HG02610 (cell line): ENCODE data around the gene HOTAIR.

ENCODE experiments used
- ATAC-seq: cut with Tn5 transposase; IDR thresholded peaks from one replicate; pipeline ENCODE4 v1.9.1; 2021; ENCODE audit warnings: mild to moderate bottlenecking, moderate library complexity; ENCODE audit not compliant: unreplicated experiment

HOTAIR gene

DNA sequence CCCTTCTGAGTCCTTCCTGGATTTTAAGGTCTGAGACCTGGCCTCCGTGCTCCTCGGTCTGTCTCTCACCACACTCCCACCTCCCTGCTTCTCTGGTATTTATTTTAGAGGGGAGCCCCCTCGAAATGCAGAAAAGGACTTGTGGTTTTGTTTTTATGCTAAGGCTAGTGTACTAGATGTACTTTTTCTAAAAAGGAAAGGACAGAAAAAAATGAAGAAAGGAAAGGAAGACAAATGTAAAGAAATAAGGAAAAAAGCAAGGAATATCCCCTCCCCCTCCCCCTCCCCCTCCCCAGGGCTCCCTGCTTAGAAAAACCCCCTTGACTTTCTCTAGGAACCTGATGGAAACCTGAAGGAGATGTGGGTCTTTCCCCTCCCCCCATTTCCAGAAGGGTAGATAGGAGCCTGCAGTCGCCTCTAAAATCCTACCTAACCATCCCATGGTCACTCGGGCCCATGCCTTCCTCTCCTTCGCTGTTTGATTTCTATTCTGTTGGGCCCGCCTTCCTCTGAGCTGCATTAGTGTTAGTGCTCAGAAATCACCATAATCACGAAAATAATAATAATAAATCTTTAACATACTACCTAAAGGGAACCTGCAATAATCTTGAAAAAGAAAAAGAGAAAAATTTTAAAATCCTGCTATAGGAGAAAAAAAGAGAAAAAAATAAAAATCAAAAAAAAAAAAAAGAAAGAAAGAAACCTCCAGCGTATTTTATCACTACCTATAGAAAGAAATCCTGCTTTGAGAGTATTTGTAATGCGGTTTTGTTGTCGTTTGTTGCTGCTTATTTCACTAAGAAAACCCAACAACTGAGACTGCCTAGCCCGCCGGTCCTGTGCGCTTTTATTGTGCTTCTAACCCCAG is 37.1 kb upstream of the HOTAIR start:
- ATAC-seq = no peak

DNA sequence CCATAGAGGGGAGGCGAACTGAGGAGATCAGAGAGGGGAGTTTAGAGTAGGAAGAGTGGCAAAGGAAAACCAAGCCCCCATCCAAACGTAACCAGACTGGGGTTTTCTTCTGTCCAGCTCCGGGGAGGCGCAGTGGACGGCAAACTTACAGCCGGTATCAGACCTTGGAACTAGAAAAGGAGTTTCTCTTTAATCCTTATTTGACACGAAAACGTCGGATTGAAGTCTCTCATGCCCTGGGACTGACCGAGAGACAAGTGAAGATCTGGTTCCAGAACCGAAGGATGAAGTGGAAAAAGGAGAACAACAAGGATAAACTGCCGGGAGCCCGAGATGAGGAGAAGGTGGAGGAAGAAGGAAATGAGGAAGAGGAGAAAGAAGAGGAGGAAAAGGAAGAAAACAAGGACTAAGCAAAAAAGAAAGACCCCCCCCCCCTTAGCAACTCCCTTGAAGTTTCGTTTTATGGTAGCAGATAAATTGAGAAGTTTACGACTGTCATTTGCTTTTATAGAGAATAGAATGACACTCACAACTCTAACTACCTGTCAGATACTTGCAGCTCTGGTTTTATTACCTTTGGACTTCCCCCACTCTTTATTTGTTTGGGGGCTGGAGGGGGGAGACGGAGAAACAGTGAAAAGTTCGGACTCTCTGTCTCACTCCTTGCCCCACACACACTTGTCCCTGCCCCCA is 36.4 kb upstream of the HOTAIR start:
- ATAC-seq = no peak

DNA sequence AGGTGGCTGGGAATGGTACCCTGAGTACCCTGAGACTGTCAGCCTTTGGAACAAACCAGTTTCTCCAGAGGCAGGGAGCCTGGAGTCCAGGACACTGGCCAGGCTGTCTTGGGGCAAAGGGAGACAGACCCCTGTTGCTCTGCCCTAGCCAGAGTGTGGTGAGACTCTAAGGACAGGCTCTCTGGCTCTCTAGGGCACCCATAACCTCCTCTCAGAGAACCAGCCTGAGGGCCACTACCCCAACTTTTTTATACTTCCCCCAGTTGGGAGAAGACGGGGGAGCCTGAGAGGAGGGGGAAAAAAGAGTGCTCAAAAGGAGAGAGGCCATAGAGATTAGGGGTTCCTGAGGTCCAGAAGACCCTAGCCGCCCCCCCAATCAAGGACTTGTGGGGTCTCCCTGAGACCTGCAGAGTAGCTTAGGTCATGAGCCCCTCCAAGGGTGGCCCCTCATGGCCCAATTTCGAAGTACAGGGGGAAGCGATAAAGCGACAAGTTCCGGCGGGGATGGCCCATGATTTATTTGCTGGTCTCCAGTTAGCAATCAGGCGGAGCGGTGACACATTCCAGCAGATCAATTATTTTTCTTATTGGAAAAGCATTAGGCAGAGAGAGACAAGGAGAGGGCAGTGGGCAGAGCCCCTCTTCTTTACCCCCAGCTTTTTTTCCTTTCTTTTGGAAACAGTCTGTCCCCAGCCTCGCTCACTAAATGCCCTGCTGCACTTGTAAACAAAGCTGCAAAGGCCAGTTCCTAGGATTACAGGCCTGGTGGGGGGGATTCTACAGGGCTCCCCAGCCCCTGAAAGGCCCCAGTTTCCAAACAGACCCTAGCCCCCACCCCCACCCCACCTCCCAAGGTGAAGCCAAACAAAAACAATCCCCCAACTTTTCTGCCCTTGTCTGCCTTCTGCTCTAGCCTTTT is 35.6 kb upstream of the HOTAIR start:
- ATAC-seq = no peak

DNA sequence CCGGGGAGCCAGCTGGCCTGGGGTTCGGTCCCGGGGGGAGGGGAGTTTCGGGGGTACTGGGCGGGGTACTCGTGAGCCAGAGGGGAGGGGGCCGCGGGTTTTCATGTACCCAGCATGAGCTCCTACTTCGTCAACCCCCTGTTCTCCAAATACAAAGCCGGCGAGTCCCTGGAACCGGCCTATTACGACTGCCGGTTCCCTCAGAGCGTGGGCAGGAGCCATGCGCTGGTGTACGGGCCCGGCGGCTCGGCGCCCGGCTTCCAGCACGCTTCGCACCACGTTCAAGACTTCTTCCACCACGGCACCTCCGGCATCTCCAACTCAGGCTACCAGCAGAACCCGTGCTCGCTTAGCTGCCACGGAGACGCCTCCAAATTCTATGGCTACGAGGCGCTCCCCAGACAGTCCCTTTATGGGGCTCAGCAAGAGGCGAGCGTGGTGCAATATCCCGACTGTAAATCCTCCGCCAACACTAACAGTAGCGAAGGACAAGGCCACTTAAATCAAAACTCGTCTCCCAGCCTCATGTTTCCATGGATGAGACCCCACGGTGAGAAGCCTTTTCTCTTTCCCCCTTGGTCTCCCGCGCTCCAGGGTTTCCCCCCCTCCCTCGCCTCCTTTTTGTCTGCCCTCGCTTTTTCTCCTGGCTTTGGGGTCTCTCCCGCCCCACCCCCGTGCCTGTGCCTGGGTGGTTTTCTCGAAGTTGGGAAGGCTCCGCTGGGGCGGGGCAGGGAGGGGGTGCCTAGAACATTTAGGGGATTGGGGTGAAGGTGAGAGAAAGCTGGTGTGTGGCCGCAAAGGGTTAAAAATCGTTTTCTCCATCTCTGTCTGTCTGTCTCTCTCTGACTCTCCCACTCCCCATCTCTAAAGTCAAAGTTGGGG is 34.7 kb upstream of the HOTAIR start:
- no peak for ATAC-seq

DNA sequence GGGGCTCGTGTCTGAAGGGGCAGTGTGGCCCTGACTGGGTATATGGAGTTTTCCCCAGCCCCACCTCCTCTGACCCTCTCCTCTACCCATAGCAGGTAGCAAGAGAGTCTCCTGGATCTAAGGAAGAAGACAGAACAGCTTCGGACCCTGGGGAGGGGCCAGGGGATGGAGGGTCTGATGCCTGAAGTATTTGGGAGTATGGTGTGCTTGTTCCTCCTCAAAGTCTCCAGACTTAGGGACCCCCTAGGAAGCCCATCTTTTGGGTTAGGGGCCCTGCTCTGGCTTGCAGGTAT is 33.5 kb upstream of the HOTAIR start:
- no peak for ATAC-seq

DNA sequence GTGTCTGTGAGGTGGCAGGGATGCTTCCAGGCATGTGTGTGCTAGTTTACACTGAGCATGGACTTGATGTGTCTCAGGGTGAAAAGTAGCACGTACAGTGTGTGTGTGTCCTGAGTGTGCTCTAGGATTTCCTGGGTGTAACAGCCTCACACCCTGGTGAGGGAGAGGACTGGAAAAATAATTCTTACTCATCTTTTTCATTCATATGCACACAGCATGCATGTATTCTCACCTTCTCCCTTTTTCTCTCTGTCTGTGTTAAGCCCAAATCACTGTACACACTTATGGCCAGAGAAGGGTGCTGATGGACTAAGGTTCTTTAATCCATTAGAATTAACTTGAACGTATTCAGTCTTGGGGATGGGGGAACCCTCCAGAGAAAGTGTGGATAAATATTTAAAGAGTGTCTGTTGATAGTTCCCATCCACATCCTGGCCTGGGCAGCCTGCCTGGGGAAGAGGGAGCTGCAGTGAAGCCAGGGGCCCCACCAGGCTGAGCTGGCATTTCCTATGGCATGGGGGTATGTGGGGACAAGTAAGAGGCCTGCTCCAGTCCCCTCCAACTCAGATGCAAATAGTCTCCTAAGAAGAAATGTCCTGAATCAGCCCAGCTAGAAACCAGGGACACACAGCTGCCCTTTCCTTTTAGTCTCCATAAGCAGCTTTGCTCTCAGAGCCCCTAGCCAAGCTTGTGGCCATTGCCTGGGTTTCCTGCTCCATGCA is 32.9 kb upstream of the HOTAIR start:
- no peak for ATAC-seq

DNA sequence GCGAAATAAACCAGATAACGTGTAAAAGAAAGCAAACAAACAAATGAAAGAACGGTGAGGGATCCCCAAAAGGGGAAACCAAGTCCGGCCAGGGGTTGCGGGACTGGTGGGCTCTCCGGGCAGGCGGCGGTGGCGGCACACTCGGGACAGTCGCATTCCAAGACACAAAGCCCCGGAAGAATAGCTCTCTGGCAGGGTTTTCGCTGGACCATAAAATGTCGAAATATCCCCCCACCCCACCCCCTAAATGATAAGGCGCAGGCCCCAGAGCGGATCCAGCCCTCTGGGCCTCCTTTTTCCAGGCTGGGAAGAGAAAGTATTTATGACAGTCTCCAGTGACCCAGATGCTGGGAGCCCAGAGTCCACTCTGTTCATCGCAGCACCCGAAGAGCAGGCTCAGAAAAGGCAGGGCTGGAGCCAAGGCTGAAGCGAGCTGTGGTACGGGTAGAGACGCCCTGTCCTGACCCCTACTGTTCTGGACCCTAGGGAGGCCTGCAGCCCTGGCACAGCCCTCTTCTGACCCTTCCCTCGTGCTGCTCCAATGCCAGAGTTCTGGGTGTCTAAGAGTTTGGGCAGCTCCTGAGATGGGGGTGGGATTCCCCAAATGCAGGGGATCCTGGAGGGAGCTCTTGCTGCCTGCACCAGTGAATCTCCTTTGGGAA is 31.9 kb upstream of the HOTAIR start:
- ATAC-seq = no peak

DNA sequence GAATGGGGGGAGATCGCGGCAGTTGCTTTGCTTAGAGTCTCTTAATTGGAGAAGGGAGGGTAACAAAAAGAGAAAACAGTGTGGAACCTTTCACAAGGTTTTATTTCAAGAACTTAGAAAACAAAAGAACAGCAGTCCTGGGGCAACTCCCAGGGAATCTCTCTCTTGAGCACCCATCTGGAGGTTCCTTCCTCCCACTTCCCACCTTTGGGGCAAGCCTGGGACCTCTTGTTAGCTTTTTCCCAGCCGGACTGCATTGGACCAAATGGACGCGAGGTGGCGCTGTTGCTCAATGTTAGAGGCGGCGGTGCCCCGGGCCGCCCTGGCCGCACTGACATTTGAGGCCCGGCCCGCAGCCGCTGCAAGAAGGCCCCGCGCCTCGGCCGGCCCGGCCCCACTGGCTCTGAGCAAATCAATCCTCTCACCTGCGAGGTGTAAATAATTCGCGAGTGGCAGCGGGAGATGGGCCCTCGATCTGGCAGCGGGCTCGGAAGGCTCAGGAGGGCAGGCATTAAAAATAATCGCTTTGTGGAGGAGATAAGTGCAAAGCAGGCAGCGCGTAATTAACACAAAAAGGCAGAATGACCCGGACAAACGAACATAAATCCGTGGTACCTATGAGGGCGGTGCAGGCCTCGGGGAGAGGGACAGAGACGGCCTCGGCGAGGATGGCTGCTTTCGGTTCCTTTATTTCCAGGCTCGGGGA is 31.3 kb upstream of the HOTAIR start:
- no peak for ATAC-seq

DNA sequence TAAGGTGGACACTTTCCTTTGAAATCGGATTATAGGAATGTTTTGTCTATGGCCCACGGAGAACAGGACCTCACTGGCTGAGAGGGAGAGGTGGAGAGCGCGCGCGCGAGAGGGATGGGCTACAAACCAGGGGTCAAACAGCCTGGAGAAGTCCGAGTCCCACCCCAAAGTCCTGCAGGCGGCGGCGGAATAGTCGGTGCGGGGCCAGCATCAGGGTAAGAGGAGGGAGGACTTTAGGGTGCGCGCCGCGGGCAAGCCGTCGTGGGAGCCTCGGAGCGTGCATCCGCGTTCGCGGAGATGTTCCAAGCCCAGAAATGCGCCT is 30.7 kb upstream of the HOTAIR start:
- ATAC-seq = no peak

DNA sequence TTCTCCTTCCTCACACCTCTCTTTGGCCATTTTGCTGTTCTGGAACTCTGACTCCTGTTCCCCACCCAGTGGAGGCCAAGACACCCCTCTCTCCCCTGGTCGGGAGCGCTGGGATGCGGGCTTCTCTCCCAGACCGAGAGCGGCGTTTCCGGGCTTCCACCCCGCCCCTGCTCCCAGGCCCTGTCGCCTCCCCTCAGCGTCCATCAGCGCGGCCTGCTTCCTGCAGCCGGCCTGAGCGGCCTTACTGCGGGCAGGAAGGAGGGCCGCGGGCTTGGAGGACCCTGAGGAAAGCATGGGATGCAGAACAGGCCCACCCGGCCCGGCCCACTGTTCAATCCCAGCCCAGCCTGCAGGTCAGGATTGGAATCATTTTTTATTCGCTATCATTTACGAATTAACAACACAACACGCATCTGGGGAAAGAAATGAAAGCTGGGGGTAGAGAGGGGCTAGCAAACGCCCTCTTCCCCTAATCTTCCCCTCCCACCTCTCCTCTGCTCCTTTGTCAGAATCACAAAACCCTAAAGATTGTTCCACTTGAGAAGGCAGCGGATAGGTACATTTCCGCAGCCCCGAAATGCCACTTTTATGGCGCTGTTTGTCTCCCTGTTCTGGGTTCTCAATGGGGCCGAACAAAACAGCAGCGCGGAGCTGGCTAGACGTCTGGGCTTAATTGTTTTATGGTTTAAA is 30.2 kb upstream of the HOTAIR start:
- ATAC-seq = no peak

DNA sequence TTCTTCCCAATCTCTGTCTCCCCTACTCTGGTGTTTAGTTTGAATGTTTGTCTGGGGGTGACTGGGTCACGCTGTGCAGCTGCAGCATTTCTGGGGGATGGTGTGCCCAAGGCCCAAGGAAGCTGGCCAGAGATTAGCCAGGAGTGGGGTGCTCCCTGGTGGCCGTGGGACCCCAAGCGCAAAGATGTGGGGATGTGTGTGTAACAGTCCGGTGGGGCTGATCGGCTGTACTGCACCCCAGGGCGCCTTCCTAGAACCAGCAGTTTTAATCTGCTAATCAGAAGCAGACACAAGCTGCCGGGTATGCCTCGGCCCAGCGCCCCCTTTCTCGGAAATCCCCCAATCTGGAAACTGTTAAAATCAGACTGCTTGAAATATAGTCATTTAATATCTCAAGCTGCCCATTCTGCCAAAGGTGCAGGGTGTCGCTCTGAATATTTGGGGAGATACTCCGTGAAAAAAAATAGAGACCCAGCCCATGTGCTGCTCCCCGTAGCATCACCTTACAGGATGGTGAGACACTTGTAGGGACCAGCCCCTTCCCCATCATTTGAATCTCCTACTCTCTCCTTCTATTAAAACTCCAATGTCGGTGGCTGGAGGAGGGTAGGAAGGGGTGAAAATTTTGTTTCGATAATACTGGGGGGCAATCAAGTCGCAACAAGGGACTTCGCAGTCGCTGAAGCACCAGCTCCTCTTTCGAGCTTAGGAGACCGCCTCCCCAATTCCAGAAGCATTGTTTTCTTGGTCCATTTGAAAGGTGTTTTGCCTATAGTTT is 29.5 kb upstream of the HOTAIR start:
- no peak for ATAC-seq

DNA sequence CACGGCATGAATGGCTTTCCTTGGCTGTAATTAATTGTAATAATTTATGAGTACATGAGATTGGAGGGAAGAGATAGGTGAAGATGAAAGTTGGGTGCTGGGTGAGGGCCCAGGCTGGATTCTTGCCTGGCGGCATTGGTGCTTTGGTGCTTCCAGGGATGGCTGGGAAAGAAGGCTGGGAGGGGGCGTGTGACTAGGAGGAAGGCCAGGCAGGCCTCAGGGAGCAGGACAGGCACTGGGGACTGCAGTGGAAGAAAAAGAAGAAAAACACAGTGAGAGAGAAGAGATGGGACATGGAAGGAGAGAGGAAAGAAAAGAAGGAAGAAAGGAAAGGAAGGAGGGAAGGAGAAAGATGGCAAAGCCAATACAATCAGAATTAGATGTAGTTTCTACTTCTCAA is 28.9 kb upstream of the HOTAIR start:
- ATAC-seq = no peak

DNA sequence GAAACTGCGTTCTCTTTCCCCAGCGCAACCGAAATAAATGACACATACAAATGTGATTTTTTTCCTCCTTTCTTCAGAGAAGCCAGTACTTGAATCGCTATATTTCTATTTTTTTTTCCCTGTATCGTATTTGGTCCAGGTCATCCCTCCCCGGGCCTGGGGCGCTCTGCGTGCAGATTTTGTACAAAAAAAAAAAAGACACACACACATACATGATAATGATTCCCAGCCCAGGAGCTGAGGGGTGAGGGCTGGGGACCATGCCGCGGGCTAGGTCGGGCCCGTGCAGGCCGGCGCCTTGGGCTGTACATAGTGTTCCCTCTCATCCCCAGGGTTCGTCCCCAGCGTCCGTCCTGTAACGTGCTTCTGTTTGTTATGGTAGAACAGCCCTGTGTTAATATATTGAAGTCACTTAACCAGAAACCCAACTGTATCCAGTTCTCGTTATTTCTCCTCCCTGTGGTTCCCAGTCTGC is 28.2 kb upstream of the HOTAIR start:
- ATAC-seq = no peak

DNA sequence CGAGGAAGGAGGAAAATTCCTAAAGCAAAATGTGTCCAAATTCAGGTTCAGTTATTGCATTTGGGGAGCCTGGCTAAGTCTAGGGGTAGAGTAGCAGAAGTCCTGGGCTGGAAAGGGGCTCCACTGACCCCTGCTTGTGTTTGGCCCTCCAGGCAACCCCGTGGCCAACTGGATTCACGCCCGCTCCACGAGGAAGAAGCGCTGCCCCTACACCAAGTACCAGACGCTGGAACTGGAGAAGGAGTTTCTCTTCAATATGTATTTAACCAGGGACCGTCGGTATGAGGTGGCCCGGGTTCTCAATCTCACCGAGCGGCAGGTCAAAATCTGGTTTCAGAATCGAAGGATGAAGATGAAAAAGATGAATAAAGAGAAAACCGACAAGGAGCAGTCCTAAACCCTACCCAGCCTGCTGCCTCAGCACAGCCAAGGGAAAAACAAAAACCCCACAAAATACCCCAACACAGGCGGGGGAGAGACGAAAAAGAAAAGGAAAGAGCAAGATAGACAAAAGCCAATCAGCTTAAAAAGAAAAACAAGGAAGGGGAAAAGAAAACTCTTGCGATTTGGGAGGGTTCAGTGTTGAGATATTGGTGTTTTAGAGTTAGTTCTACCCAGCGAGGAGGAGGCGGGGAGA is 27.6 kb upstream of the HOTAIR start:
- ATAC-seq = no peak

DNA sequence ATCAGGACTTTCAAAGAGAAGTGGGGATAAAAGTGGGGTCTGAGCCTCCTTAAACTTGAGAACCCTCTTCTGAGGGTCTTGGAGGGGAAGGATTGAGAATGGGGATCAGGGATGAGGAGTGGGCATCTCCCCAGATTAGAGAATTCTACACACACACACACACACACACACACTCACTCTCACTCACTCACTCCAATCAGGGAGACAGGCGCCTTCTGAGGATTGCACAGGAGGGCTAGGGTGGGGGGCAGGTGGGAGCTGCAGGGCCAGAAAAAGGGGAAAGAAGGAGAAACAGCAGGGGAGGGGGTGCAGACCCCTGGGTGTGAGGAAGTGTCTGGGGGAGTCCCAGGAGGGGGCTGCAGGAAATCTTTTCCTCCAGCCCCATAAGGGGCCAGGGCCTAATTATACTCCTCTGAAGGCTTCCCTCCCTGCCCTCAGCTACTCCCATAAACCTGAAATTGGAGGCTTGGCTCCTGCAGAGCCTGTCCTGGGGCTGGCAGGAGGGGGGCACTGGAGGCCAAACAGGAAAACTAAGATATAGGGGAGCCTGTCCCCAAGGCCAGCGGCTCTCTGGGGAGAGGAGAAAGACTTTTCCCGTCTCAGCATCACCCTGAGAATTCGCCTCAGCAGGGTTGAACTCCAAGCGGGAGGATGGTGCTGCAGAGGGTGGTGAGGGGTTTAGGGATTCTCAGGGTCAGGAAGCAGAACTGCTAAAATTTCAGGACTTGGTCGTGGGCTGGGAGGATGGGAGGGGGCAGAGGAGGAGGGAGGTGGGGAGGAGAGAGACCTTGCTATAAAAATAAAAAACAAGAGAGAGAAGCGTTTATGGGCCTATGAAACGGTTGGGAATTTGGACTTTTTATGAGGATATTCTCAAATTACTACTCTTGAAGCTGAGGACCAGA is 26.8 kb upstream of the HOTAIR start:
- no peak for ATAC-seq
